Measurements from ENCODE around the gene OR10K1.
A peak's percentile ranks its signal among the peaks of the same experiment; 100 is the strongest.
"Not testable (repeated sequence)": the region's sequence is repeated elsewhere in the genome, so short reads cannot be mapped to it uniquely, and the experiment has no call there.

OR10K1 gene, protein sequence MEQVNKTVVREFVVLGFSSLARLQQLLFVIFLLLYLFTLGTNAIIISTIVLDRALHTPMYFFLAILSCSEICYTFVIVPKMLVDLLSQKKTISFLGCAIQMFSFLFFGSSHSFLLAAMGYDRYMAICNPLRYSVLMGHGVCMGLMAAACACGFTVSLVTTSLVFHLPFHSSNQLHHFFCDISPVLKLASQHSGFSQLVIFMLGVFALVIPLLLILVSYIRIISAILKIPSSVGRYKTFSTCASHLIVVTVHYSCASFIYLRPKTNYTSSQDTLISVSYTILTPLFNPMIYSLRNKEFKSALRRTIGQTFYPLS

DNA sequence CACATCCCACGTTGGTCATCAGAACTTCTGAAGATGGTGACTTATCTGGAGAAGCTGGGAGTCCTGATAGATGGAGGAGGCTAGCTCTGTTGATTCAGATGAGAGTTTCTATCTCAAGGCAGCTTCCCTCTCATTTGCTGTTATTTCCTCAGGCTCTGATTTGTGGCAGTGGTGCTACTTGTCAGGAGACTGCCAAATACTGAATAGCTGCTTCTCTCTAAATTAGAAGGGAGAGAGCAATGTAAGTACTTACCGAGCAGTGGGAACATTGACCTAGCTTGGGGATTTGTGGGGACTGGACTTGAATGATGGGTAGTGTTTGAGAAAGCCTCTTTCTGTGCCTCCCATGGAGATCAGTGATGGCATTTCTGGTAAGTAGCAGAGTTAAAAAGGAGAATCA lies at the start of gene OR10K1:
Gene OR10K1, plus strand, starts transcription at position 301 of the 400 bp plus-strand sequence. CDS start 3,728 bp downstream, outside the sequence.
- no peak for DNase-seq

GRCh38 chr1:158414651-158415345 lies 46.8 kb upstream of the OR10K1 start:
- no peak for DNase-seq

GRCh38 chr1:158417586-158417985 lies 44.0 kb upstream of the OR10K1 start:
- no peak for DNase-seq

GRCh38 chr1:158422212-158422611 lies 39.4 kb upstream of the OR10K1 start:
- no peak for DNase-seq

- DNase-seq = no peak
Observed at GRCh38 chr1:158425027-158425426, 36.6 kb upstream of the OR10K1 start.

DNA sequence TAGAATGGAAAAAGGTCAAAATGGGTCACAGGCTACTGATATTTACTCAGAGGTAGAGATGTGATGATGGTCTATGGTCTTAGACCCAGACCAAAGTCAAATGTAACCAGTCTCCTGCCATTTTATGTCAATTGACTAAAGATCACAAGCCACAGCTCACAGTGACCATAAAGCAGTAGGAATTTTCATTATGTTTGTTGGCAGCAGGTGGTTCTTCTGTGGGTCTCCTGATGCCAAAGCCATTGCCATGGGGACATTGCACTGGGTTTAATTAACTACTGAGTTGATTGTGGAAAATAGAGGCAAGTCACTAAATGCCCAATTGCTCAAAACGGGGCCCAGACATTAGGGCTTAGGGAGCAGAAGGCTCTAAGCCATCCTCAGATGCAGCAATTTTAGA lies 35.5 kb upstream of the OR10K1 start, which contains the start of gene OR10K2:
Gene OR10K2, minus strand, starts transcription at position 101 of the 400 bp plus-strand sequence. CDS start 5,371 bp downstream, outside the sequence.
- DNase-seq = no peak

GRCh38 chr1:158430163-158430562 lies 31.5 kb upstream of the OR10K1 start:
- DNase-seq = not testable (repeated sequence)

DNA sequence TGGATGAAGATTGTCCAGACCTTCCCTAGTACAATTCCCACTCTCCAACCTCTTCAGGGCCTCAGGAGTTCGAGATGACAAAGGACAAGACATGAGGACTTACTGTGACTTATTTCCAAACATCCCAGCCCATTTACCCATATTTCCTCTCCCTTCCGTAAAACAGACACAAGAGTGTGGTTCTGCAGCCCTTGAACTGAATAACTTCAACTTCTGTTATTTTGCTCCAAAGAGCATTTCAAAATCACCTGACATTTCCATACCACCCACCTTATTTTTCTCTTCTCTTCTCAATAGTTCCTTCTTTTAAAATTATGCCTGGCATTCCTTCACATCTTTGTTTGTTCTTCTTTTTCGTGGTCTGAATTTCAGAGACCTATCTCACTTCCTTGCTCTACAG lies 26.9 kb upstream of the OR10K1 start:
- no peak for DNase-seq

DNA sequence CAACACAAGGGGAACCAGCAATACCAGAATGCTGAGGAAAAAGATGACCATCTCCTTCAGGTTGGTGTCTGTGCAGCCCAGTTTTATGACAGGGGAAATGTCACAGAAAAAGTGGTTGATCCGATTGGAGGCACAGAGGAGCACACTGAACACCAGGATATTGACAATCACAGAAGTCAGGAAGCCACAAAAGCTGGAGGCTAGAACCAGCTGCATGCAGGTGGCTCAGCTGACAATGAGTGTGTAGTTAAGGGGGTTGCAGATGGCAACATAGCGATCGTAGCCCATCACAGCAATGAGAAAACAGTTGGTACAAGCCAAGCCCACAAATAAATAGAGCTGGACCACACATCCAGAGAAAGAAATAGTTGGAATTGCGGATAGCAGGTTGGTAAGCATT lies 16.3 kb upstream of the OR10K1 start:
- DNase-seq = no peak

DNA sequence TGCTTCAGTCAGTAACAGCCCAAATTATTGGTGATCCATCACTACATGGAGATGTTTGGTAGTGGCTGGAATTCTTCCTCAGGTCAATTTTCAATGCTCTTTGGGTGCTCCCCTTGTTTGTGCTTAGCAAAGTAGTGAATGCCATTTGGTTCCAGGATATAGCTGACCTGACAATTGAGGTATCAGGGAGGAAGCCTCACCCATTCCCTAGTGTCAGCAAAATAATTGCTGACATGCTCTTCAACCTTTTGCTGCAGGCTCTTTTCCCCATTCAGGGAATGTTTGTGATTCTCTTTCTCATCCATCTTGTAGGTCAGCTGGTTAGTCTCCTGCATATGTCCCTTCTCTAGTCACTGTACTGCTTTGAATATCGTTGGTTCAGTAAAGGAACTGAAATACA lies 7.1 kb upstream of the OR10K1 start:
- no peak for DNase-seq

DNA sequence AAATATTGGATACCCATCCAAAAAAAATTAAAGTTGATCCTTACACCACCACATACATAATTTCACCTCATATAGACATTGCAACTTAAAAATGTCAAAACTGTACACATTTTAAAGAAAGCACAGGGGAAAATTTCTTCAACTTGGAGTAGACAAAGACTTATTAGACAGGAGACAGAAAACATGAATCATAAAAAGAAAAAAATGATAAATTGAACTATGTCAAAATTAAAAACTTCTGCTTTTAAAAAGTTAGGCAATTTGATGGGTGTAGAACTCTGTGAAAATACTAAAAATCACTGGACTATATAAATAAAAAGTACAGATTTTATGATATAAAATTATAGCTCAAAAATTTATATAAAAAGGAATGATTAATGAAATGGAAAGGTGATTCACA lies 4.4 kb upstream of the OR10K1 start:
- no peak for DNase-seq

GRCh38 chr1:158458263-158458662 lies 3.4 kb upstream of the OR10K1 start:
- DNase-seq = no peak

- DNase-seq = no peak
Observed at GRCh38 chr1:158471920-158472319, 10.3 kb downstream of the OR10K1 start, which contains the start of gene OR10R2. OR10R2 (plus strand) TSS chr1:158472220; CDS start chr1:158472326, 106 bp downstream.

DNA sequence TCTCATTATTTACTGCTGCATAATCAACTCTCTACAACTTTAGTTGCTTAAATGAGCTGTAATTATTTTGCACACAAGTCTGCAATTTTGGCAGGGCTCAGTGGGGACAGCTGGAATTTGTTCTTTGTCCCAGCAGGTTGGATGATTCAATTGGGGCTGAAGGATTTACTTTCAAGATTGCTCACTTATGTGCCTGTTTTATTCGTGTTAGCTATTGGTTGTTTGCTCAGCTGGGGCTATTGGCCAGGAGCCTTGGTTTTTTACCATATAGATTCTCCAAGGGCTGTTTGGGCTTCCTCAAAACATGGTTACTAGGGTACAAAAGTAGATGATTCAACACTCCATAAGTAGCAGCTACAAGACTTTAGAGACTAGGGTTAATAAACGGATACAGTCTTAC lies 23.8 kb downstream of the OR10K1 start:
- no peak for DNase-seq

DNA sequence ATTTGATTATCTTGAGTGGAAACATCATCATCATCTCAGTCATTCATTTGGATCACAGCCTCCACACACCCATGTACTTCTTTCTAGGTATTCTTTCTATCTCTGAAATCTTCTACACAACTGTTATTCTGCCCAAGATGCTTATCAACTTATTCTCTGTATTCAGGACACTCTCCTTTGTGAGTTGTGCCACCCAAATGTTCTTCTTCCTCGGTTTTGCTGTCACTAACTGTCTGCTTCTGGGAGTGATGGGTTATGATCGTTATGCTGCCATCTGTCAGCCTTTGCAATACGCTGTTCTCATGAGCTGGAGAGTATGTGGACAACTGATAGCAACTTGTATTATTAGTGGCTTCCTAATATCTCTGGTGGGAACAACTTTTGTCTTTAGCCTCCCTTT lies 29.7 kb downstream of the OR10K1 start:
- no peak for DNase-seq

GRCh38 chr1:158493054-158493453 lies 31.4 kb downstream of the OR10K1 start:
- DNase-seq = no peak

DNA sequence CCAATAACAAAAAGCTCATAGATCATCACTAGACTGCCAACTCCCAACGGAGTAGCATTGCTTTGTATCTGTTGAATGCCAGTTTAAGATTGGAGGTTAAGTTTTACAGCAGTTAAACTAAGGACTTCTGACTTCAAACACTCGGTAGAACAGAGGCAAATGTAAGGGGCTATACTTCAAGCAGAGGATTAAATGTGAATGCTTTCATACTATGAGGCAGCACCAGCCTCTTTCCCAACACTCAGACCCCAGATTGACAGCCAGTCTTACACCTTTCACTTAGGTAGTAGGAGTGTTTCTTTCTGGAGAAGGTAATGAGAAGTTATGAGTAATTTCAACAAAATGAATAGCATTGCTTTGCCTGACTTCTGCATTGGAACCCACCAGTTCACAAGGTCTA lies 33.2 kb downstream of the OR10K1 start:
- DNase-seq = no peak

DNA sequence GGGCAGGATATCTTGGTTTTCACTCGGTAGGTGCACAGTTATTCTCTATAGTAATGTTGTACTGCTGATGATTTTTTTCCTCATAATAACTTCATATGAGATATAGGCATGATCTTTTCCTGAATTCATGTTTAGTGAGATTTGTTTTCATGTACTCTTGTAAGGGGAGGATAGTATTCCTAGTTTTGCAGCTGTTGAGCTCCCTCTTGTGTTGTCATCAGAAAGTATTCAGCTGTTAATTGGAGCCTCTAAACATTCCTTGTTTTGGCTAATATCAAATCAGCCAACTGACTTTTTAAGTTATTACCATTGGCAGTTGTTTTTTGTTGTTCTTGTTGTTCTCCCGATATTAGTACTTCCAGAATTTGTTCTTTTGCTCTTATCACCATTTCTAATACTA lies 34.7 kb downstream of the OR10K1 start:
- DNase-seq = no peak

DNA sequence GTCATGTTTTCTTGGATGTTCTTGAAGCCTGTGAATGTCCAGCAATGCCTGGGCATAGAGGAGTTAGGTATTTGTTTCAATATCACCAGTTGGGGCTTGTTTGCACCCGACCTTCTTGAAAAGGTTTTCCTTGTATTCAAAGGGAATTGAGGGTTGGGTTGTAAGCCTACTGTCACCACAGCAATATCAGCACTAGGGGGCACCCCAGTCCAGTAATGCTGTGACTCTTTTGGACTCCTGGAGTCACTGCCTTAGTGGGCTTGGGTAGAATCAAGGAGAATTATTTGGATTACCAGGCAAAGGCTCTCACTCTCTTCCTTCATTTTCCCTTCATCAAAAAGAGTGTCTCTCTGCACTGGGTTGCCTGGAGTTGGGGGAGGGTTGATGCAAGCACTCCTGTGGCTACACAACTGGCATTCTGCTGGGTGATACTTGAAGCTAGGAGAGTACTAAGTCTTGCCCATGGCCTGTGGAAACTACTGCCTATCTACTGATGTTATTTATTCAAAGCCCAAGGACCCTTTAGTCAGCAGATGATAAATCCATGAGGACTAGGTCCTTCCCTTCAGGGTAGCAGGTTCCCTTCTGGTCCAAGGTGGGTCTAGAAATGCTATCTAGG lies 44.8 kb downstream of the OR10K1 start:
- peak; percentile 24 for DNase-seq

DNA sequence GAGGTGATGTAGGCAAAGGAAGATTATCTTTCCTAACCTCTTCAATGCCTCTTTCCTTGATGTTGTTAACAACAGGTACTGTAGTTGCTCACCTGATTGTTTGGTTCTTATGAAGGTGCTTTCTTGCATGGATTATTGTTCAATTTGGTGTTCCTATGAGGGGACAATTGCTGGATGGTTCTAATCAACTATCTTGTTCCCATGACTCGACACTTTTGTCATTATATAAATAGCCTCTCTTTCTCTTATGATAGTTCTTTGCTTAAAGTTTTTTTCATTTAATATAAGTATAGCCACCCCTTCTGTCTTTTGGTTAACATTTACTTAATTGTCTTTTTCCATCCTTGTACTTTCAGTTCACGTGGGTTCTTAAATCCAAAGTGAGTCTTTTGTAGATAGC lies 45.9 kb downstream of the OR10K1 start:
- no peak for DNase-seq

GRCh38 chr1:158509471-158510156 lies 48.0 kb downstream of the OR10K1 start:
- no peak for DNase-seq

DNA sequence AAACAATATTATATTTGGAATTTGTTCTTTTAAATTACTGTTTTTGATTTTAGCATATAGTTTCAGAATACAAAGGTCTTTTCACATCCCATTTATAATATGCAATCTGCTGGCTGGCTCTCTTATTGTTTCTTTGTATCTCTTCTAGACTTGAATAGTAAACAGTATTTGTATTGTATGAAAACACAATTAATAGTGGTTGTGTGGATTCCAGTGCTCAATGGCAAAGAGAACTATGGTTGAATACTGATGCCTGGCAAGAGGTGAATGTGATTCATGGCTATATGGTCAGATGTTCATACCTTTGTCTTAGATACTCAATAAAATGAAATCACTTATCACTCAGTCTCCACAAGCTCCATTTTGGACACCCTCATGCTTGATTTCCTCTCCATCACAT lies 55.3 kb downstream of the OR10K1 start:
- no peak for DNase-seq

All from activated T-cell treated with anti-CD3 and anti-CD28 coated beads, Interleukin-2, amount 50 U/mL, for 1 hour (primary cell).